ENCODE results near the gene TTC34. TPM values are rescaled to one million over a fixed set of nuclear protein-coding genes. Genes with fewer than 3 reads are reported as not detected.
"Not testable (repeated sequence)": the region's sequence is repeated elsewhere in the genome, so short reads cannot be mapped to it uniquely, and the experiment has no call there.

The TTC34 gene
- polyA plus RNA-seq, 5 donors: 0.65 to 0.85 (median 0.71) TPM

DNA sequence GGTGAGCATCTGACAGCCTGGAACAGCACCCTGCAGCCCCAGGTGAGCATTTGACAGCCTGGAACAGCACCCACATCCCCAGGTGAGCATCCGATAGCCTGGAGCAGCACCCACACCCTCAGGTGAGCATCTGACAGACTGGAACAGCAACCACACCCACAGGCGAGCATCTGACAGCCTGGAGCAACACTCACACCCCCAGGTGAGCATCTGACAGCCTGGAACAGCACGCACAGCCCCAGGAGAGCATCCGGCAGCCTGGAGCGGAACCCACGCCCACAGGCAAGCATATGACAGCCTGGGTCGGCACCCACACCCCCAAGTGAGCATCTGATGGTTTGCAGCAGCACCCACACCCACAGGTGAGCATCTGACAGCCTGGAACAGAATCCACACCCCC lies 117.5 kb downstream of the TTC34 start:
- not testable (repeated sequence) for DNase-seq

DNA sequence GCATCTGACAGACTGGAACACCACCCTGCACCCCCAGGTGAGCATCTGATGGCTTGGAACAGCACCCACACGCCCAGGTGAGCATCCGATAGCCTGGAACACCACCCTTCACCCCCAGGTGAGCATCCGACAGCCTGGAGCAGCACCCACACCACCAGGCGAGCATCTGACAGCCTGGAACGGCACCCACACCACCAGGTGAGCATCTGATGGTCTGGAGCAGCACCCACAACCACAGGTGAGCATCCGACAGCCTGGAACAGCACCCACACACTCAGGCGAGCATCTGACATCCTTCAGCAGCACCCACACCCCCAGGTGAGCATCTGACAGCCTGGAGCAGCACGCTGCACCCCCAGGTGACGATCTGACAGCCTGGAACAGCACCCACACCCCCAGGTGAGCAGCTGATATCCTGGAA lies 118.2 kb downstream of the TTC34 start:
- DNase-seq: not testable (repeated sequence)

DNA sequence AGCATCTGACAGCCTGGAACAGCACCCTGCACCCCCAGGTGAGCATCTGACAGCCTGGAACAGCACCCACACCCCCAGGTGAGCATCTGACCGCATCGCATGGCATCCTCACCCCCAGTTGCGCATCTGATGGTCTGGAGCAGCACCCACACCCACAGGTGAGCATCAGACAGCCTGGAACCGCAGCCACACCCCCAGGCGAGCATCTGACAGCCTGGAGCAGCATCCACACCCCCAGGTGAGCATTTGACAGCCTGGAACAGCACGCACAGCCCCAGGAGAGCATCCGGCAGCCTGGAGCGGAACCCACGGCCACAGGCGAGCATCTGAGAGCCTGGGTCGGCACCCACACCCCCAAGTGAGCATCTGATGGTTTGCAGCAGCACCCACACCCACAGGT lies 118.6 kb downstream of the TTC34 start:
- DNase-seq: not testable (repeated sequence)

DNA sequence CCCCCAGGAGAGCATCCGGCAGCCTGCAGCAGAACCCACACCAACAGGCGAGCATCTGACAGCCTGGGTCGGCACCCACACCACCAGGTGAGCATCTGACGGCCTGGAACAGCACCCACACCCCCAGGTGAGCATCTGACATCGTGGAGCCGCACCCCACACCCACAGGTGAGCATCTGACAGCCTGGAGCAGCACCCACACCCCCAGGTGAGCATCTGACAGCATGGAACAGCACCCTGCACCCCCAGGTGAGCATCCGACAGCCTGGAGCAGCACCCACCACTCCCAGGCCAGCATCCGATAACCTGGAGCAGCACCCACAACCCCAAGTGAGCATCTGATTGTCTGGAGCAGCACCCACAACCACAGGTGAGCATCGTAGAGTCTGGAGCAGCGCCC lies 124.8 kb downstream of the TTC34 start:
- DNase-seq: not testable (repeated sequence)

DNA sequence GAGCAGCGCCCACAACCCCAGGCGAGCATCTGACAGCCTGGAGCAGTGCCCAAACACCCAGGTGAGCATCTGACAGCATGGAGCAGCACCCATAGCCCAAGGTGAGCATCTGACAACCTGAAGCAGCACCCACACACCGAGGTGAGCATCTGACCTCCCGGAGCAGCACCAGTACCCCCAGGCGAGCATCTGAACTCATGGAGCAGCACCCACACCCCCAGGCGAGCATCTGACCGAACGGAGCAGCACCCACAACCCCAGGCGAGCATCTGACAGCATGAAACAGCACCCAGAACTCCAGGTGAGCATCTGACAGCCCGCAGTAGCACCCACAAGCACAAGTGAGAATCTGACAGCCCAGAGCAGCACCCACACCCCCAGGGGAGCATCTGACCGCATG lies 129.8 kb downstream of the TTC34 start:
- DNase-seq: not testable (repeated sequence)

DNA sequence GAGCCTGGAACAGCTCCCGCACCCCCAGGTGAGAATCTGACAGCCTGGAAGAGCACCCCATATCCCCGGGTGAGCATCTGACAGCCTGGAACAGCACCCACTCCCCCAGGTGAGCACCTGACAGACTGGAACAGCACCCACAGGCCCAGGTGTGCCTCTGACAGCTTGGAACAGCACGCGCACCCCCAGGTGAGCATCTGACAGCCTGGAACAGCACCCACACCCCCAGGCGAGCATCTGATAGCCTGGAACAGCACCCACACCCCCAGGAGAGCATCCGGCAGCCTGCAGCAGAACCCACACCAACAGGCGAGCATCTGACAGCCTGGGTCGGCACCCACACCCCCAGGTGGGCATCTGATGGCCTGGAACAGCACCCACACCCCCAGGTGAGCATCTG lies 141.7 kb downstream of the TTC34 start:
- not testable (repeated sequence) for DNase-seq

DNA sequence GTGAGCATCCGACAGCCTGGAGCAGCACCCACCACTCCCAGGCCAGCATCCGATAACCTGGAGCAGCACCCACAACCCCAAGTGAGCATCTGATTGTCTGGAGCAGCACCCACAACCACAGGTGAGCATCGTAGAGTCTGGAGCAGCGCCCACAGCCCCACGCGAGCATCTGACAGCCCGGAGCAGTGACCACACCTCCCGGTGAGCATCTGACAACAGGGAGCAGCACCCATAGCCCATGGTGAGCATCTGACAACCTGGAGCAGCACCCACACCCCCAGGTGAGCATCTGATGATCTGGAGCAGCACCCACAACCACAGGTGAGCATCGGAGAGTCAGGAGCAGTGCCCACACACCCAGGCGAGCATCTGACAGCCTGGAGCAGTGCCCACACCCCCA lies 143.6 kb downstream of the TTC34 start:
- DNase-seq: not testable (repeated sequence)

DNA sequence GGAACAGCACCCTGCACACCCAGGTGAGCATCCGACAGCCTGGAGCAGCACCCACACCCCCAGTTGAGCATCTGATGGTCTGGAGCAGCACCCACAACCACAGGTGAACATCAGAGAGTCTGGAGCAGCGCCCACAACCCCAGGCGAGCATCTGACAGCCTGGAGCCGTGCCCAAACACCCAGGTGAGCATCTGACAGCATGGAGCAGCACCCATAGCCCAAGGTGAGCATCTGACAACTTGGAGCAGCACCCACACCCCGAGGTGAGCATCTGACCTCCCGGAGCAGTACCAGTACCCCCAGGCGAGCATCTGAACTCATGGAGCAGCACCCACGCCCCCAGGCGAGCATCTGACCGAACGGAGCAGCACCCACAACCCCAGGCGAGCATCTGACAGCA lies 144.4 kb downstream of the TTC34 start:
- not testable (repeated sequence) for DNase-seq

DNA sequence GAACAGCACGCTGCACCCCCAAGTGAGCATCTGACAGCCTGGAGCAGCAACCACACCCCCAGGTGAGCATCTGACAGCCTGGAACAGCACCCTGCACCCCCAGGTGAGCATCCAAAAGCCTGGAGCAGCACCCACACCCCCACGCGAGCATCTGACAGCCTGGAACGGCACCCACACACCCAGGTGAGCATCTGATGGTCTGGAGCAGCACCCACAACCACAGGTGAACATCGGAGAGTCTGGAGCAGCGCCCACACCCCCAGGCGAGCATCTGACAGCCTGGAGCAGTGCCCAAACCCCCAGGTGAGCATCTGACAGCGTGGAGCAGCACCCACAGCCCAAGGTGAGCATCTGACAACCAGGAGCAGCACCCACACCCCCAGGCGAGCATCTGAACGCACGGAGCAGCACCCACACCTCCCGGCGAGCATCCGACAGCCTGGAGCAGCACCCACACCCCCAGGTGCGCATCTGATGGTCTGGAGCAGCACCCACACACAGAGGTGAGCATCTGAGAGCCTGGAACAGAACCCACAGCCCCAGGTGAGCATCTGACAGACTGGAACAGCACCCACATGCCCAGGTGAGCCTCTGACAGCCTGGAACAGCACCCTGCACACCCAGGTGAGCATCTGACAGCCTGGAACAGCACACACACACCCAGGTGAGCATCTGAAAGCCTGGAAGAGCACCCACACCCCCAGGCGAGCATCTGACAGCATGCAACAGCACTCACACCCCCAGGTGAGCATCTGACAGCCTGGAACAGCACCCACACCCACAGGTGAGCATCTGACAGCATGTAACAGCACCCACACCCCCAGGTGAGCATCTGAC lies 145.7 kb downstream of the TTC34 start:
- not testable (repeated sequence) for DNase-seq

DNA sequence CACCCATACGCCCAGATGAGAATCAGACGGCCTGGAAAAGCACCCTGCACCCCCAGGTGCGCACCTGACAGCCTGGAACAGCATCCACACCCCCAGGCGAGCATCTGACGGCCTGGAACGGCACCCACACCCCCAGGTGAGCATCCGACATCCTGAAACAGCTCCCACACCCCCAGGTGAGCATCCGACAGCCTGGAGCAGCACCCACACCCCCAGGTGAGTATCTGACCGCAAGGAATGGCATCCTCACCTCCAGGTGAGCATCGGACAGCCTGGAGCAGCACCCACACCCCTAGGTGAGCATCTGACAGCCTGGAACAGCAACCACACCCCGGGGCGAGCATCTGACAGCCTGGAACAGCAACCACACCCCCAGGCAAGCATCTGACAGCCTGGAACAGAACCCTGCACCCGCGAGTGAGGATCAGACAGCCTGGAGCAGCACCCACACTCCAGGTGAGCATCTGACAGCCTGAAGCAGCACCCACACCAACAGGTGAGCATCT lies 147.0 kb downstream of the TTC34 start:
- not testable (repeated sequence) for DNase-seq

DNA sequence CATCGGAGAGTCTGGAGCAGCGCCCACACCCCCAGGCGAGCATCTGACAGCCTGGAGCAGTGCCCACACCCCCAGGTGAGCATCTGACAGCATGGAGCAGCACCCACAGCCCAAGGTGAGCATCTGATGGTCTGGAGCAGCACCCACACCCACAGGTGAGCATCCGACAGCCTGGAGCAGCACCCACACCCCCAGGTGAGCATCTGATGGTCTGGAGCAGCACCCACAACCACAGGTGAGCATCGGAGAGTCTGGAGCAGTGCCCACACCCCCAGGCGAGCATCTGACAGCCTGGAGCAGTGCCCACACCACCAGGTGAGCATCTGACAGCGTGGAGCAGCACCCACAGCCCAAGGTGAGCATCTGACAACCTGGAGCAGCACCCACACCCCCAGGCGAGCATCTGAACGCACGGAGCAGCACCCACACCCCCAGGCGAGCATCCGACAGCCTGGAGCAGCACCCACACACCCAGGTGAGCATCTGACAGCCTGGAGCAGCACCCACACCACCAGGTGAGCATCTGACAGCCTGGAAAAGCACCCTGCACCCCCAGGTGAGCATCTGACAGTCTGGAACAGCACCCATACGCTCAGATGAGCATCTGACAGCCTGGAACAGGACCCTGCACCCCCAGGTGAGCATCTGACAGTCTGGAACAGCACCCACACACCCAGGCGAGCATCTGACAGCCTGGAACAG lies 147.6 kb downstream of the TTC34 start:
- not testable (repeated sequence) for DNase-seq

DNA sequence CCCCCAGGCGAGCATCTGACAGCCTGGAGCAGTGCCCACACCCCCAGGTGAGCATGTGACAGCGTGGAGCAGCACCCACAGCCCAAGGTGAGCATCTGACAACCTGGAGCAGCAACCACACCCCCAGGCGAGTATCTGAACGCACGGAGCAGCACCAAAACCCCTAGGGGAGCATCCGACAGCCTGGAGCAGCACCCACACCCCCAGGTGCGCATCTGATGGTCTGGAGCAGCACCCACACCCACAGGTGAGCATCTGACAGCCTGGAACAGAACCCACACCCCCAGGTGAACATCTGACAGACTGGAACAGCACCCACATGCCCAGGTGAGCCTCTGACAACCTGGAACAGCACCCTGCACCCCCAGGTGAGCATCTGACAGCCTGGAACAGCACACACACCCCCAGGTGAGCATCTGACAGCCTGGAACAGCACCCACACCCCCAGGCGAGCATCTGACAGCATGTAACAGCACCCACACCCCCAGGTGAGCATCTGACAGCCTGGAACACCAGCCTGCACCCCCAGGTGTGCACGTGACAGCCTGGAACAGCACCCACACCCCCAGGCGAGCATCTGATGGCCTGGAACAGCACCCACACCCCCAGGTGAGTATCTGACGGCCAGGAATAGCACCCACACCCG lies 148.4 kb downstream of the TTC34 start:
- not testable (repeated sequence) for DNase-seq

DNA sequence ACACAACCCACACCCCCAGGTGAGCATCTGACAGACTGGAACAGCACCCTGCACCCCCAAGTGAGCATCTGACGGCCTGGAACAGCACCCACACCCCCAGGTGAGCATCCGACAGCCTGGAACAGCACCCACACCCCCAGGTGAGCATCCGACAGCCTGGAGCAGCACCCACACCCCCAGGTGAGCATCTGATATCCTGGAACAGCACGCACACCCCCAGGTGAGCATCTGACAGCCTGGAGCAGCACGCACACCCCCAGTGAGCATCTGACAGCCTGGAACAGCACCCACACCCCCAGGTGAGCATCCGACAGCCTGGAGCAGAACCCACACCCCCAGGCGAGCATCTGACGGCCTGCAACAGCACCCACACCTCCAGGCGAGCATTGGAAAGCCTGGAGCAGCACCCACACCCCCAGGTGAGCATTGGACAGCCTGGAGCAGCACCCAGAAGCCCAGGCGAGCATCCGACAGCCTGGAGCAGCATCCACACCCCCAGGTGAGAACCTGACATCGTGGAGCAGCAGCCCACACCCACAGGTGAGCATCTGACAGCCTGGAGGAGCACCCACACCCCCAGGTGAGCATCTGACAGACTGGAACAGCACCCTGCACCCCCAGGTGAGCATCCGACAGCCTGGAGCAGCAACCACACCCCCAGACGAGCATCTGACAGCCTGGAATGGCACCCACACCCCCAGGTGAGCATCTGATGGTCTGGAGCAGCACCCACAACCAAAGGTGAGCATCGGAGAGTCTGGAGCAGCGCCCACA lies 149.2 kb downstream of the TTC34 start:
- DNase-seq: not testable (repeated sequence)

DNA sequence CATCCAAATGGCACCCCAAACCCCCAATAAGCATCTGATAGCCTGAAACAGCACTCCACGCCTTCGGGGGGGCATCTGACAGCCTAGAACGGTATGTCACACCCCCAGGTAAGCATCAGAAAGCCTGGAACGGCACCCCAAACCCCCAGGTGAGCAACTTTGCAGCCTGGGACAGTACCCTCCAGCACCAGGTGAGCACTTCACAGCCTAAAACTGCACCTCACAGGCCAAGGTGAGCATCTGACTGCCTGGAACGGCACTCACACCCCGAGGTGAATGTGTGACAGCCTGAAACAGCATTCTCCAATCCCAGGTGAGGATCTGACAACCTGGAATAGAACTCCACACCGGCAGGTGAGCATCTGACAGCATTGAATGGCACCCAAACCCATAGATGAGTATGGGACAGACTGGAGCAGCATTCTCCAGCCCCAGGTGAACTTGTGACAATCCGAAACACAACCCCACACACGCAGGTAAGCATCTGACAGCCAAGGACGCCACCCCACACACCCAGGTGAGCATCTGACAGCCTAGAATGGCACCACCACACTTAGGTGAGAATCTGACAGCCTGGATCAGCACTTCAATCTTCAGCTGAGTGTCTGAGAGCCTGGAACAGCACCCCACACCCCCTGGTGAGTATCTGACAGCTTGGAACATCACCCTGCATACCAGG lies 150.4 kb downstream of the TTC34 start:
- DNase-seq: no peak

DNA sequence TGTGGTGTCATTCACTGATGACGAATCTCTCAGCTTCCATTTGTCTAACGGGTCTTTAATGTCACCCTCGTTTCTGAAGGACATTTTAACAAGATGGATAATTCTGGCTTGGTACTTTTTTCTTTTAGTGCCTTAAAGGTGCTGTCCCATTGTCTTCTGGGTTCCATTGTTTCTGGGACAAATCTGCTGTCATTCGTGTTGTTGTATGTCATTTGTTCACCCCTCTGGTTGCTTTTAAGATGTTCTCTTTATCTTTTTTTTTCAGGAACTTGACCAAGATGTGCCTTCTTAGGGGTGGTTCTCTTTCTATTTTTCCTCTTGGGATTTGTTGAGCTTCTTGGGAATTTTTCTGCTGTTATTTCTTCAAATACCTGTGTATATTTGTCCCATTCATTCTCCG lies 154.7 kb downstream of the TTC34 start:
- DNase-seq: no peak

DNA sequence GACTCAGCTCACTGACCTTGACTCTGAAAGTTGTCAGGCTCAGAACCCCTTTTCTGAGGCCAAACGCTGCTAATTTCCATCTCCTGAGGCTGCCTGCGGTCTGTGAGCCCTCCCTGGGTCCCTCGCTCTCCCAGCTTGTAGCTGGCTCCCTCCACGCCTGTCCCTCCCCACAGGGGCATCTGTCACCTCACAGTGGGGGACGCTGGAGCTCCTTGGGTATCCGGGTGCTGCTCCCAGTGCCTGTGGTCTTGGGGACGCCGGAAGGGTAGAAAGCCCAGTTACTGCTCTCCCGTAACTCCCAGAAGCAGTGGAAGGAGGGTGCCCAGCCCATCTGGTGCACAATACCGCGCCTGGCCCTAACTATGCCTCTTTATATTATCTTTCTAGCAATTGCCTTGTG lies 155.7 kb downstream of the TTC34 start:
- DNase-seq: no peak

DNA sequence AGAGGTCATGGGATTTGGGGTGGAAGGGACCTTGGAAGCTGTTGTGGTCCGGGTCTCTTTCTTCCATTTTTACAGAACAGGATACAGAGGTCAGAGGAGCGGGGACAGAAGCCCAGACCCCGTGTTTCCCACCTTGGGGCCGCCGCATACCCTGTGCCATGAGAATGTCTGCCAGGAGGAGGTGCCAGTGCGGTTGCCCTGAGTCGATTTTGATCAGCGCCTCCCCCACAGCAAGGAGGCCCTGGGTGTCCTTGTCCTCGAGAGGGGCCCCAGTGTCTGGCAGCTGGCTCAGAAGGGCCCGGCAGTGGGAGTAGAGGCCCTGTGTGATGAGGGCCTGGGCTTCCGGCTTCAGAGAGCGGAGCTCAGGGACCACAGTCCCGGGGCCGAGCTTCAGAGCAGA lies 156.3 kb downstream of the TTC34 start:
- no peak for DNase-seq

DNA sequence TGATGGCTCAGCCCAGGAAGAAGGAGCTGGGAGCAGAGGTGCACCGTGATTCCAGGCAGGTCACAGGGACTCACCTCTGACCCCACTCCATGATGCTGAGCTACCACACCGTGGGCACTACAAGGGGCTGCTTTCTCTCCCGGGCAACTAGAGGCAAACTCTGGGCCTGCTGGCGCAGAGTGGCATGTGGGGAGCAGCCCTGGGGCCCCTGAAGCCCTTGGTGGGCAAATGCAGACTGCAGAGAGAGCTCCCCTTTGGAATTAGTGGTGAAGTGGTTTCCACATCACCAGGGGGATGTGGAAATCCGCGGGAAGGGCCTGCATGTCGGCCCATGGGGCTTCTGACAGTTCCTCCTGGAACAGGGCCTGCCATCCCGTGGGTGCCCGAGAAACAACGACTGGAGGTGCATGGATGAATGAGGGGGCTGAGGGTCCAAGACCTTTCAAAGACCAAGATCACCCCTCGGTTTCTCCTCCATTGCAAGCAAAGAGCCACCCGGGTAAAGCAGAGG lies 156.8 kb downstream of the TTC34 start:
- no peak for DNase-seq

DNA sequence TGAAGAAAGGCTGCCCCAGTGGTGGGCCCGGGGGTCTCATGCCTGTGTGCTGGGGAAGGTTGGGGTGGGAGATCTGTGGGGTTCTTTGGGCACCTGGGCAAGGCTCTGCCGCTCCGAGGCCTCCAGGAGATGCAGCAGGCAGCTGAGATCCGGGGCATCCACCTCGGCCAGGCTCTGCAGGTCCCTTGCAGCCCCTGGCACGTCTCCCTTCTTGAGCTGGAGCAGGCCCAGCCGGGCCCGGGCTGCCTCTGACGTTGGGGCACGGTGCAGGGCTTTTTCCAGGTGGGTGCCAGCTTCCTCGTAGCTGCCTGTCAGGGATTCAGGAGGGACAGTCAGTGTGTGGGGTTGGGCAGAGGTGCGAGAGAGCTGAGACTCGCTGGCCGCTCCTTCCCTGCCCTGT lies 157.3 kb downstream of the TTC34 start:
- no peak for DNase-seq

DNA sequence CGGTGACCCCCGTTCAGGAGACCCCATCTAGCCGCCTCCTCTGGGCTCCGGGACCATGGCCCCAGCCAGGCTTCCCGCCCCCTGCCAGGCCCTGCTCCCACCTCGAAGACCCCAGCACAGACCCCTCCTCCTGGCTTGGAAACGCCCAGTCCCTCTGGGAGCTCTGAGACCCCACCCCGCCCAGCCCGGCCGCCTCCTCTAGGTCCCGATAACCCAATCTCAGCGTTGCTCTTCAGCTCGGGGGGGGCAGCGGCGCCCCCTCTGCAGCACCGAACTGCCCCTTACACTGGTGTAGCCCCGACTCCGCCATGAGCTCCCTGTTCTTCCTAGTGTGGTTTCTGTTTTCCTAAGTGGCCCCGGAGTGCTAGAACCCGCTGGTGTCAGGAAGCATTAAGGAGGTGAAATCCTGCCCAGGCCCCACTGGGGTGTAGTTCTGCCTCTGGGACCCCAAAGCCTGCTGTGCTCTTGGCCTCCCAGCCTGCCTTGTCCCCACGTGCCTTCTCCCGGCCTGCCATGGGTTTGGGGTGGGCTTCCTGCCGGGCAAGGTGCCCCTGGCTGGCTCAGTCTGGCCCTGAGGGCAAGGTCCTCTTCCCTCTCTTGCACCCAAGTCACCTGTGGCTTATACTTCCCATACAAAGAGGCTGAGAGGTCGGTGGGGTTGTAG lies 157.9 kb downstream of the TTC34 start:
- DNase-seq: no peak
